ENCODE measurements around the gene SLC38A2. TPM values are rescaled to one million over a fixed set of nuclear protein-coding genes. Genes with fewer than 3 reads are reported as not detected.

SLC38A2 gene
- total RNA-seq, 1 donor from 2014 or later = 247 TPM

DNA sequence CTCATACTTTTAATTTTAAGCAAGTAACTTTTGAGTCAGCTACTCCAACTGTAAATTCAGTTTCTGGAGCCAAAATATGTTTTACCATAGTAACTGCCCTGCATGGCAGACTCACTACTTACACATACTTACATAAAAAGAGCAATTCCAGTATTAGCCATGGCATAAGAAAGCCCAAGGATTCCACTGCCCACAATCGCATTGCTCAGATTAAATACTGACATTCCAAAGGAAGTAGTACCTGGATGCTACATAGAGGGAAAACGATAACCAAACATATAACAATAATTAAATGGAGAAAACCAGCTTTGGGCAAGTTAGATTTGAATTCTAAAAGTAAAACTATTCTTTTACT lies 2.2 kb downstream of the SLC38A2 start:
- TF ChIP-seq, protein P1, sequence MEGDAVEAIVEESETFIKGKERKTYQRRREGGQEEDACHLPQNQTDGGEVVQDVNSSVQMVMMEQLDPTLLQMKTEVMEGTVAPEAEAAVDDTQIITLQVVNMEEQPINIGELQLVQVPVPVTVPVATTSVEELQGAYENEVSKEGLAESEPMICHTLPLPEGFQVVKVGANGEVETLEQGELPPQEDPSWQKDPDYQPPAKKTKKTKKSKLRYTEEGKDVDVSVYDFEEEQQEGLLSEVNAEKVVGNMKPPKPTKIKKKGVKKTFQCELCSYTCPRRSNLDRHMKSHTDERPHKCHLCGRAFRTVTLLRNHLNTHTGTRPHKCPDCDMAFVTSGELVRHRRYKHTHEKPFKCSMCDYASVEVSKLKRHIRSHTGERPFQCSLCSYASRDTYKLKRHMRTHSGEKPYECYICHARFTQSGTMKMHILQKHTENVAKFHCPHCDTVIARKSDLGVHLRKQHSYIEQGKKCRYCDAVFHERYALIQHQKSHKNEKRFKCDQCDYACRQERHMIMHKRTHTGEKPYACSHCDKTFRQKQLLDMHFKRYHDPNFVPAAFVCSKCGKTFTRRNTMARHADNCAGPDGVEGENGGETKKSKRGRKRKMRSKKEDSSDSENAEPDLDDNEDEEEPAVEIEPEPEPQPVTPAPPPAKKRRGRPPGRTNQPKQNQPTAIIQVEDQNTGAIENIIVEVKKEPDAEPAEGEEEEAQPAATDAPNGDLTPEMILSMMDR (IDR thresholded peaks at IDR 0.05) = no peak
- no peaks in the 10 kb centered on the region for H3K9me3 Mint-ChIP-seq
- no peaks in the 10 kb centered on the region for H3K27me3 Mint-ChIP-seq
- CTCF ChIA-PET = interaction anchor here (0.9 to 2.0 kb wide), 6 partner anchors 12 to 293 kb away, joined by 3 to 13 read pairs (median 4); no protein-coding TSS in a partner anchor
- intact Hi-C loops (cut with micrococcal nuclease) = loop anchor here (2.0 to 5.0 kb wide), 7 partner anchors 14 to 1442 kb away; partner anchors contain the start of genes ARID2 and RPAP3
- POLR2A ChIA-PET = interaction anchor here (0.6 to 3.7 kb wide), 9 partner anchors 8 to 852 kb away, joined by 3 to 166 read pairs (median 5); no protein-coding TSS in a partner anchor
- peak overlapping the region; percentile 96 for H3K4me3 Mint-ChIP-seq
- H3K4me1 Mint-ChIP-seq = peaks cover 58% of the 10 kb centered on the region
- ATAC-seq (ENCODE audit: low read depth) = no peak
- H3K36me3 Mint-ChIP-seq (ENCODE audit: low read depth) = peaks cover 67% of the 10 kb centered on the region
- no peak for DNase-seq
- H3K27ac Mint-ChIP-seq = peak overlapping the region; percentile 99

DNA sequence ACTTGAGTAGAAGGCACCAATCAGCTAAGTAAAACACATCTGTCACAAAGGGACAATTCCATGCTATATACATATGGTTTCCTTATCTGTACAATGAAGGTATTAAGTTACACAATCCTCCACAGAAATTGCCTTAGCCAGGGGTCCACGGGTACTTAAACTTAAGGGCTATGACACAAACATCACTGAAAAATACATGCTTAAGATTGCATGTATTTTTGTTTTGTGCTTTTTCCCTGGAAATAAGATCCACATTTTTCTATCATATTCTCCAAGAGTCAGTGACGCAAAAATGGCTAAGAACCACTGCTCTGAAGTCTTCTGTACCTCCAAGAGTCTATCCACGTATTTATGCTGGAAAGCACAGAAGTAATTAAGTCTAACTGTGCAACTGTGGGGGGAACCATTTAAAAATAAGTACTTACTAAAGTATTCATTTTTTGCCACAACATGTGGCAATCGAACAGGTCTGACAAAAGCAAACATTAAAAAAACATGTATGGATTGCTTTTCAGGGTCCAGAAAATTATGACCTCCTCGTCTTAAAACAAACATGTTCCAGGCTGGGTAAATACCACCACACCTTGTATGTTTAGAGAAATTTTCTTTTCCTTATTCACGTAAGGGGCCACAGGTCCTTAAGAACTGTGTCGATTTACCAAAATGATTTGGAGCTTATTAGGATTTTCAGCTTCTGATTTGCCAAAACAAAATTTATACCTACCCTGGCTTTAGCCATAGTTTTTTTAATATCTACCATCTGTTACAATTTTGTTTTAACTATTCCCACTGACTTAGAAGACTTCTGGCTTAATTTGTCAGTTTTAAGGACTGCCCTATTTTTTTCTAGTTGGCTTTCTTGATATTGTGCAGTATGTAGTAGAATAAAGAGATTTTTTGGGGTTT lies 2.8 kb downstream of the SLC38A2 start:
- Mint-ChIP-seq H3K27me3 (no peaks in the 10 kb centered on the region), H3K4me3 (peak overlapping the region; percentile 96), H3K9me3 (no peaks in the 10 kb centered on the region), H3K36me3 (ENCODE audit: low read depth) (peaks cover 73% of the 10 kb centered on the region), H3K27ac (peak overlapping the region; percentile 99), H3K4me1 (peaks cover 63% of the 10 kb centered on the region)
- intact Hi-C loops (cut with micrococcal nuclease) = loop anchor here (2.0 to 5.0 kb wide), 7 partner anchors 13 to 1443 kb away; partner anchors contain the start of genes ARID2 and RPAP3
- TF ChIP-seq, protein P1 (IDR thresholded peaks at IDR 0.05) = no peak
- ATAC-seq (ENCODE audit: low read depth) (no peak), DNase-seq (no peak)
- ChIA-PET POLR2A (interaction anchor here (0.6 to 3.7 kb wide), 4 partner anchors 90 to 852 kb away, joined by 3 to 26 read pairs (median 13); no protein-coding TSS in a partner anchor), CTCF (interaction anchor here (0.6 to 1.8 kb wide), 4 partner anchors 13 to 292 kb away, joined by 3 to 13 read pairs (median 4); no protein-coding TSS in a partner anchor)

DNA sequence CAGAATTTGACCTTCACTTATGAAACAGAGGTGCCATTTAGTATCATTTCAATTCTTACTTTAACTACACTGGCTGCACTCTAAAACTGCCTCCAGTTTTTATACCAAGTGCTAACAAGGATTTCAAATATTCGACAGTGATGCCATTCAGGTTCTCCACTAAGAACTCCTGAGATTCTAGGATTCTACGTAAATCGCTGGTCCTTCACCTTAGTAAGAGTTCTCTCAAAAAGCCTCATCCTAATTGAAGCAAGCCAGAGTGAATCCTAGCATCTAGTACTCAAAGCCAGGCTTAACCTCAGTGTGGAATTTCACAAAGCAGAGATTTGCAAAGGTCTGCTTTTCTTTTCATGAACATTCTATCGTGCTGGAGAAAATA lies 3.5 kb downstream of the SLC38A2 start:
- no peak for DNase-seq
- Mint-ChIP-seq H3K36me3 (ENCODE audit: low read depth) (peaks cover 78% of the 10 kb centered on the region), H3K27ac (peak overlapping the region; percentile 18), H3K9me3 (no peaks in the 10 kb centered on the region), H3K4me3 (peak overlapping the region; percentile 28), H3K27me3 (no peaks in the 10 kb centered on the region), H3K4me1 (peaks cover 61% of the 10 kb centered on the region)
- TF ChIP-seq, protein P1 (IDR thresholded peaks at IDR 0.05) = no peak
- ChIA-PET CTCF (no interaction called here), POLR2A (no interaction called here)
- intact Hi-C loops (cut with micrococcal nuclease) = no loop called here
- ATAC-seq (ENCODE audit: low read depth) = no peak

DNA sequence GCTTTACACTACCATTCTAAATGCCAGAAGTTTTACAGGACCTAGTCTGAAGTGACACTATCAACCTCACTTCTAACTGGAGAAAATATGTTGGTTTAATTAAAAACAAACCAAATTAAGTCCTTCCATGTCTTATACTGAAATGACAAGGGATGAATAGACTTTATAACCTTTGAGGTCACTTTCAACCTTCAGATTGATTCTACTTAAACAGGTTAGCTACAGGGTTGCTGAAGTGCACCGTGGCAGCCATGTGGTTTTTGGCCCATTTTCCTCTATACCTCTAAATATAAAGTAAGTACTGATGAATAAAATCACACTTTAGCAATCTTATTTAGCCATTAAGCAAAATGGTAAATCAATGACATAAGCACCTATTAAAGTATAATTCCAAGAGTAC lies 3.9 kb downstream of the SLC38A2 start:
- POLR2A ChIA-PET = interaction anchor here (0.8 kb wide), 1 partner anchor 293 kb away, joined by 3 read pairs; no protein-coding TSS in a partner anchor
- H3K4me3 Mint-ChIP-seq = no peak overlapping the region
- no peaks in the 10 kb centered on the region for H3K27me3 Mint-ChIP-seq
- TF ChIP-seq, protein P1 (IDR thresholded peaks at IDR 0.05) = no peak
- CTCF ChIA-PET = interaction anchor here (0.6 kb wide), 1 partner anchor 215 kb away, joined by 4 read pairs; no protein-coding TSS in a partner anchor
- no peaks in the 10 kb centered on the region for H3K9me3 Mint-ChIP-seq
- H3K4me1 Mint-ChIP-seq = peaks cover 60% of the 10 kb centered on the region
- H3K27ac Mint-ChIP-seq = no peak overlapping the region
- intact Hi-C loops (cut with micrococcal nuclease) = no loop called here
- peaks cover 82% of the 10 kb centered on the region for H3K36me3 Mint-ChIP-seq (ENCODE audit: low read depth)
- ATAC-seq (ENCODE audit: low read depth) = no peak
- no peak for DNase-seq

DNA sequence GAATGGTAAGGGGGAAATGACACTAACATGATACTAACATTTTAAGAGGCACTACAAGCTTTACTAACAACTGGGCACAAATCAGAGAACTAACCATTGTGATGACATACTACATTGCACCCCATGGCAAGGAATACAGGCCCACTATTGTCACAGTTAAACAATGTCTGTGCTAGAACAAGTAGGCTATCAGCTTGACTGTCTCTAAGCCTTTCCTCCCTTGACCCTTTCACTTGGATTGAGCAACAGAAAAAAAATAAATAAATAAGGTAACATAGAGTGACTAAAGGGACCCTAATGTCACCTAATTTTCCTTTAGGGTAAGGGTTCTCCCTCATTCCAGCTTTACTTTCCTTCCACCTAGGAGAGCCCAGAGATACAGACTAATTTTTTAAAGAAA lies 4.4 kb downstream of the SLC38A2 start:
- Mint-ChIP-seq H3K4me1 (peaks cover 60% of the 10 kb centered on the region), H3K9me3 (no peaks in the 10 kb centered on the region), H3K36me3 (ENCODE audit: low read depth) (peaks cover 86% of the 10 kb centered on the region), H3K27ac (peak overlapping the region; percentile 35), H3K27me3 (no peaks in the 10 kb centered on the region), H3K4me3 (no peak overlapping the region)
- DNase-seq = no peak
- TF ChIP-seq, protein P1 (IDR thresholded peaks at IDR 0.05) = no peak
- CTCF ChIA-PET = interaction anchor here (0.6 kb wide), 1 partner anchor 214 kb away, joined by 4 read pairs; no protein-coding TSS in a partner anchor
- intact Hi-C loops (cut with micrococcal nuclease) = no loop called here
- ATAC-seq (ENCODE audit: low read depth) = no peak
- POLR2A ChIA-PET = interaction anchor here (0.7 to 0.8 kb wide), 2 partner anchors 20 to 293 kb away, joined by 3 read pairs; no protein-coding TSS in a partner anchor

All from activated B cell treated with CpG ODN at 0.5 μM for 24 hours (primary cell).